ENCODE results near the gene POU2AF1. TPM values are rescaled to one million over a fixed set of nuclear protein-coding genes. Genes with fewer than 3 reads are reported as not detected.

POU2AF1 gene
- total RNA-seq, 2 experiments from 2014 or later: 0.52 to 0.78 TPM

DNA sequence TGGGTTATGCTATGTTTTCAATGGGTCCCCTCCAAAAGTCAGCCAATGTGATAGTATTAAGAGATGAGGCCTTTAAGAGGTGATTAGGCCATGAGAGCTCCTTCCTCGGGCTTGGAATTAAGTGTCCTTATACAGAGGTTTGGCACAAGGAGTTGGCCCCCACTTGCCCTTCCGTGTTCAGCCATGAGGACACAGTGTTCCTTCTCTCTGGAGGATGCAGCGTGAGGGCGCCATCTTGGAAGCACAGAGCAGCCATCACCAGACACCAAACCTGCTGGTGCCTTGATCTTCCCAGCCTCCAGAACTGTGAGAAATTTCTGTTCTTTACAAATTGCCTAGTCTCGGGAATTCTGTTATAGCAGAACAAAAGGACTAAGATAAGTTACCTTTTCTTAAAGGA lies 53.8 kb downstream of the POU2AF1 start:
- intact Hi-C loops (cut with DNase I, micrococcal nuclease): no loop called here
- no peak overlapping the region for H3K27ac ChIP-seq (ENCODE audit: low read depth in 1 of 2, low read length in 2 of 2)
- ChIA-PET POLR2A (no interaction called here), CTCF (no interaction called here)
- Mint-ChIP-seq H3K27me3 (no peaks in the 10 kb centered on the region), H3K4me1 (ENCODE audit: low read depth) (no peaks in the 10 kb centered on the region), H3K9me3 (no peaks in the 10 kb centered on the region), H3K4me3 (no peak overlapping the region), H3K36me3 (ENCODE audit: low read depth) (no peaks in the 10 kb centered on the region), H3K27ac (no peak overlapping the region)
- H3K4me1 ChIP-seq (ENCODE audit: insufficient read depth, low read length): no peaks in the 10 kb centered on the region
- H3K9me3 ChIP-seq (ENCODE audit: control insufficient read depth in 1 of 2, insufficient read depth in 1 of 2, low read length in 2 of 2): no peaks in the 10 kb centered on the region
- H3K4me3 ChIP-seq (ENCODE audit: low read length): no peak overlapping the region
- no peak for DNase-seq
- TF ChIP-seq, protein P1, sequence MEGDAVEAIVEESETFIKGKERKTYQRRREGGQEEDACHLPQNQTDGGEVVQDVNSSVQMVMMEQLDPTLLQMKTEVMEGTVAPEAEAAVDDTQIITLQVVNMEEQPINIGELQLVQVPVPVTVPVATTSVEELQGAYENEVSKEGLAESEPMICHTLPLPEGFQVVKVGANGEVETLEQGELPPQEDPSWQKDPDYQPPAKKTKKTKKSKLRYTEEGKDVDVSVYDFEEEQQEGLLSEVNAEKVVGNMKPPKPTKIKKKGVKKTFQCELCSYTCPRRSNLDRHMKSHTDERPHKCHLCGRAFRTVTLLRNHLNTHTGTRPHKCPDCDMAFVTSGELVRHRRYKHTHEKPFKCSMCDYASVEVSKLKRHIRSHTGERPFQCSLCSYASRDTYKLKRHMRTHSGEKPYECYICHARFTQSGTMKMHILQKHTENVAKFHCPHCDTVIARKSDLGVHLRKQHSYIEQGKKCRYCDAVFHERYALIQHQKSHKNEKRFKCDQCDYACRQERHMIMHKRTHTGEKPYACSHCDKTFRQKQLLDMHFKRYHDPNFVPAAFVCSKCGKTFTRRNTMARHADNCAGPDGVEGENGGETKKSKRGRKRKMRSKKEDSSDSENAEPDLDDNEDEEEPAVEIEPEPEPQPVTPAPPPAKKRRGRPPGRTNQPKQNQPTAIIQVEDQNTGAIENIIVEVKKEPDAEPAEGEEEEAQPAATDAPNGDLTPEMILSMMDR (IDR thresholded peaks at IDR 0.05): no peak
- ATAC-seq (ENCODE audit: poor library complexity): no peak
- no peaks in the 10 kb centered on the region for H3K36me3 ChIP-seq (ENCODE audit: insufficient read depth, low read length)
- H3K27me3 ChIP-seq (ENCODE audit: control insufficient read depth in 1 of 2, insufficient read depth in 2 of 2, low read length in 2 of 2): peaks cover 0 to 3% of the 10 kb centered on the region in 2 experiments

DNA sequence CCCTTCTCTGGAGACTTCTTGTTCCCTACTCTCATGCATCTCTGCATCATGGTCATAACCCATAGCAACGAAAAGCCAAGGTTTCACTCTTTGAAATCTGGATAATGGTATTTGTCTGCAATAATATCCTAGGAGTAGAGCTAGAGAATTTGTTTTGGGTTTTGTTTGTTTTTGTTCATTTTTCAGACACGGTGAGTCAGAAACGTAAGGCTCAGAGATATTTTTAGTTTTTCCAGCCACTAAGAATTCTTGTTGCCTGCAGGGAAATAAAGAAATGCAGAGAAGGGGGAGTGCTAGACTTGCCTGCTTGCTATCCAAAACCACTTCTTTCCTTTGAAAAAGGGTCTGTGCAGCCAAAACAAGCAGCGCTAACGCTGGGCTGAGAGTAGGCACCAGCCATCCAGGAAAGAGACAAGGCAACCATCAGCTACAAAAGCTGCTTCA lies 54.8 kb downstream of the POU2AF1 start:
- no peak for DNase-seq
- Histone ChIP-seq H3K9me3 (ENCODE audit: control insufficient read depth in 1 of 2, insufficient read depth in 1 of 2, low read length in 2 of 2) (no peaks in the 10 kb centered on the region), H3K4me1 (ENCODE audit: insufficient read depth, low read length) (no peaks in the 10 kb centered on the region), H3K27ac (ENCODE audit: low read depth in 1 of 2, low read length in 2 of 2) (no peak overlapping the region), H3K36me3 (ENCODE audit: insufficient read depth, low read length) (no peaks in the 10 kb centered on the region), H3K4me3 (ENCODE audit: low read length) (no peak overlapping the region), H3K27me3 (ENCODE audit: control insufficient read depth in 1 of 2, insufficient read depth in 2 of 2, low read length in 2 of 2) (peaks cover 0 to 3% of the 10 kb centered on the region in 2 experiments)
- no peaks in the 10 kb centered on the region for H3K27me3 Mint-ChIP-seq
- no peak overlapping the region for H3K27ac Mint-ChIP-seq
- no peaks in the 10 kb centered on the region for H3K36me3 Mint-ChIP-seq (ENCODE audit: low read depth)
- intact Hi-C loops (cut with DNase I, micrococcal nuclease): no loop called here
- H3K4me3 Mint-ChIP-seq: no peak overlapping the region
- no peaks in the 10 kb centered on the region for H3K9me3 Mint-ChIP-seq
- no peak for ATAC-seq (ENCODE audit: poor library complexity)
- H3K4me1 Mint-ChIP-seq (ENCODE audit: low read depth): no peaks in the 10 kb centered on the region
- POLR2A ChIA-PET: no interaction called here
- TF ChIP-seq, protein P1 (IDR thresholded peaks at IDR 0.05): no peak
- CTCF ChIA-PET: no interaction called here

DNA sequence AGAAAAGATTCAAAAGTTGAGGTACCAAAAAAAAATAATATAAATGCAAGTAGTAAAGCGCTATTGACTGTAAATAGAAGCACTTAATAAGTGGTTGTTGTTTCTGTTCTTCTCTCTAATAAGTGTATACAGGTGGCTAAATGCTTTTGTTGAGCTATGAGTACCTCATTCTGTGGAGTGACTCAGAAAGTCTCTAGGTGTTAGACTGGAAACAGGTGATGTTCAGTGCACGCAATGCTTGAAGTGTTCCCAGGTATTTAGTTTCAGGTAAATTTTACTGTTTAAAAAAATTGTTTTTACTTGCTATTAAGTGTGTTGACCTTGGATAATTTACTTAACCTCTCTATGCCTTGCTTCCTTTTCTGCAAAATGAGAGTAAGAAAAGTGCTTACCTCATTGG lies 56.5 kb downstream of the POU2AF1 start:
- POLR2A ChIA-PET: no interaction called here

More for the DNA sequence above, 56.5 kb downstream of the POU2AF1 start:
- Histone ChIP-seq H3K36me3 (ENCODE audit: insufficient read depth, low read length) (no peaks in the 10 kb centered on the region), H3K27me3 (ENCODE audit: control insufficient read depth in 1 of 2, insufficient read depth in 2 of 2, low read length in 2 of 2) (peaks cover 0 to 3% of the 10 kb centered on the region in 2 experiments), H3K4me3 (ENCODE audit: low read length) (no peak overlapping the region), H3K9me3 (ENCODE audit: control insufficient read depth in 1 of 2, insufficient read depth in 1 of 2, low read length in 2 of 2) (no peaks in the 10 kb centered on the region), H3K4me1 (ENCODE audit: insufficient read depth, low read length) (no peaks in the 10 kb centered on the region), H3K27ac (ENCODE audit: low read depth in 1 of 2, low read length in 2 of 2) (no peak overlapping the region)
- Mint-ChIP-seq H3K27ac (no peak overlapping the region), H3K4me1 (ENCODE audit: low read depth) (no peaks in the 10 kb centered on the region), H3K36me3 (ENCODE audit: low read depth) (no peaks in the 10 kb centered on the region), H3K27me3 (no peaks in the 10 kb centered on the region), H3K9me3 (no peaks in the 10 kb centered on the region), H3K4me3 (no peak overlapping the region)
- DNase-seq (no peak), ATAC-seq (ENCODE audit: poor library complexity) (no peak)
- TF ChIP-seq, protein P1 (IDR thresholded peaks at IDR 0.05): no peak
- intact Hi-C loops (cut with DNase I, micrococcal nuclease): no loop called here
- CTCF ChIA-PET: no interaction called here
